Measurements from ENCODE around the gene IRF5.
A peak's percentile ranks its signal among the peaks of the same experiment; 100 is the strongest.

The IRF5 gene, protein sequence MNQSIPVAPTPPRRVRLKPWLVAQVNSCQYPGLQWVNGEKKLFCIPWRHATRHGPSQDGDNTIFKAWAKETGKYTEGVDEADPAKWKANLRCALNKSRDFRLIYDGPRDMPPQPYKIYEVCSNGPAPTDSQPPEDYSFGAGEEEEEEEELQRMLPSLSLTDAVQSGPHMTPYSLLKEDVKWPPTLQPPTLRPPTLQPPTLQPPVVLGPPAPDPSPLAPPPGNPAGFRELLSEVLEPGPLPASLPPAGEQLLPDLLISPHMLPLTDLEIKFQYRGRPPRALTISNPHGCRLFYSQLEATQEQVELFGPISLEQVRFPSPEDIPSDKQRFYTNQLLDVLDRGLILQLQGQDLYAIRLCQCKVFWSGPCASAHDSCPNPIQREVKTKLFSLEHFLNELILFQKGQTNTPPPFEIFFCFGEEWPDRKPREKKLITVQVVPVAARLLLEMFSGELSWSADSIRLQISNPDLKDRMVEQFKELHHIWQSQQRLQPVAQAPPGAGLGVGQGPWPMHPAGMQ

GRCh38 chr7:128937647-128938543 is at the start of gene IRF5:
Gene IRF5 (plus strand): TSS chr7:128937927. CDS start chr7:128942082, 4,155 bp downstream.
- H4K20me1 ChIP-seq (ENCODE audit: control insufficient read depth, insufficient read depth, low read depth, low read length): no peaks in the 10 kb centered on the region
- no peaks in the 10 kb centered on the region for H3K9me2 ChIP-seq (replicated peaks; ENCODE audit: control insufficient read depth, low read length)
- peak within 1 kb of the TSS; percentile 62 for H3K4me2 ChIP-seq (ENCODE audit: low read length)
- peaks cover 31% of the 10 kb centered on the region for H3K27me3 ChIP-seq (ENCODE audit: control insufficient read depth, low read length)
- TF ChIP-seq, protein P1, sequence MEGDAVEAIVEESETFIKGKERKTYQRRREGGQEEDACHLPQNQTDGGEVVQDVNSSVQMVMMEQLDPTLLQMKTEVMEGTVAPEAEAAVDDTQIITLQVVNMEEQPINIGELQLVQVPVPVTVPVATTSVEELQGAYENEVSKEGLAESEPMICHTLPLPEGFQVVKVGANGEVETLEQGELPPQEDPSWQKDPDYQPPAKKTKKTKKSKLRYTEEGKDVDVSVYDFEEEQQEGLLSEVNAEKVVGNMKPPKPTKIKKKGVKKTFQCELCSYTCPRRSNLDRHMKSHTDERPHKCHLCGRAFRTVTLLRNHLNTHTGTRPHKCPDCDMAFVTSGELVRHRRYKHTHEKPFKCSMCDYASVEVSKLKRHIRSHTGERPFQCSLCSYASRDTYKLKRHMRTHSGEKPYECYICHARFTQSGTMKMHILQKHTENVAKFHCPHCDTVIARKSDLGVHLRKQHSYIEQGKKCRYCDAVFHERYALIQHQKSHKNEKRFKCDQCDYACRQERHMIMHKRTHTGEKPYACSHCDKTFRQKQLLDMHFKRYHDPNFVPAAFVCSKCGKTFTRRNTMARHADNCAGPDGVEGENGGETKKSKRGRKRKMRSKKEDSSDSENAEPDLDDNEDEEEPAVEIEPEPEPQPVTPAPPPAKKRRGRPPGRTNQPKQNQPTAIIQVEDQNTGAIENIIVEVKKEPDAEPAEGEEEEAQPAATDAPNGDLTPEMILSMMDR (IDR thresholded peaks at IDR 0.05; ENCODE audit: low read depth, low read length, poor library complexity, severe bottlenecking): no peak
- peak; percentile 44; the same call in 1 of the 2 replicates for TF ChIP-seq EZH2phosphoT487 (IDR thresholded peaks at IDR 0.05; ENCODE audit: borderline replicate concordance, low read length)
- no peak within 1 kb of the TSS for H3K27ac ChIP-seq (ENCODE audit: low read depth, low read length)
- peak within 1 kb of the TSS; percentile 76 for H3K4me3 ChIP-seq (ENCODE audit: low read length)
- peaks cover 59% of the 10 kb centered on the region for H3K4me1 ChIP-seq (ENCODE audit: control insufficient read depth, low read length)
- peaks cover 13% of the 10 kb centered on the region for H3F3A ChIP-seq (ENCODE audit: control insufficient read depth, insufficient read depth)
- no peaks in the 10 kb centered on the region for H3K9me3 ChIP-seq (ENCODE audit: control insufficient read depth, insufficient read depth, low read length)
- peaks cover 10% of the 10 kb centered on the region for H3K79me2 ChIP-seq (ENCODE audit: control insufficient read depth, low read length)
- H3K36me3 ChIP-seq (ENCODE audit: control insufficient read depth, low read length): no peaks in the 10 kb centered on the region

DNA sequence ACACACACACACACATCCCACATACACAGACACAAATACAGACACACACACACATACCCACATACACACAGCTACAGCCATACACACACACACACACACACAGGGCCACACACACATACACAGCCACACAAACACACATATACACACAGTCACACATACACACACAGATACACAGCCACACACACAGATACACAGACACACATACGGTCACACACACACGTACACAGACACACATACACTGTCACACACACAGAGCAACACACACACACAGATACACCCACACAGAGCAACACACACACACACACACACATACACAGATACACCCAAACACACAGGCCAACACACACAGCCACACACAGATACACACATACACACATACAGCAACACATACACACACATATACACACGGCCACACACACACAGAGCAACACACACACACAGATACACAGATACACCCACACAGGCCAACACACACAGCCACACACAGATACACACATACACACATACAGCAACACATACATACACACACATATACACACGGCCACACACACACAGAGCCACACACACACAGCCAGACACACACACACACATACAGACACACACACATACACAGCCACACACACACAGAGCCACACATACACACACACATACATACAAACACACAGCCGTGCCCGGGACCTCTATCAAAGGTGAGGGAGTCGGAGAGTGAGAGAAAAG is 49.5 kb upstream of the IRF5 start:
- no peaks in the 10 kb centered on the region for H3K79me2 ChIP-seq (ENCODE audit: control insufficient read depth, low read length)
- peaks cover 38% of the 10 kb centered on the region for H3K27me3 ChIP-seq (ENCODE audit: control insufficient read depth, low read length)
- no peaks in the 10 kb centered on the region for H4K20me1 ChIP-seq (ENCODE audit: control insufficient read depth, insufficient read depth, low read depth, low read length)
- no peaks in the 10 kb centered on the region for H3K9me2 ChIP-seq (replicated peaks; ENCODE audit: control insufficient read depth, low read length)
- 0 out of 2 replicates have a peak, but pooled peaks cover 3% of the 10 kb centered on the region for H3K9me3 ChIP-seq (ENCODE audit: control insufficient read depth, insufficient read depth, low read length)
- no peak for TF ChIP-seq EZH2phosphoT487 (IDR thresholded peaks at IDR 0.05; ENCODE audit: borderline replicate concordance, low read length)
- TF ChIP-seq, protein P1 (IDR thresholded peaks at IDR 0.05; ENCODE audit: low read depth, low read length, poor library complexity, severe bottlenecking): no peak
- no peaks in the 10 kb centered on the region for H3K36me3 ChIP-seq (ENCODE audit: control insufficient read depth, low read length)
- H3K27ac ChIP-seq (ENCODE audit: low read depth, low read length): no peak overlapping the region
- H3K4me3 ChIP-seq (ENCODE audit: low read length): no peak overlapping the region
- H3F3A ChIP-seq (ENCODE audit: control insufficient read depth, insufficient read depth): peaks cover 4% of the 10 kb centered on the region; the same call in 1 of the 2 replicates
- H3K4me2 ChIP-seq (ENCODE audit: low read length): no peak overlapping the region
- peaks cover 9% of the 10 kb centered on the region for H3K4me1 ChIP-seq (ENCODE audit: control insufficient read depth, low read length)

DNA sequence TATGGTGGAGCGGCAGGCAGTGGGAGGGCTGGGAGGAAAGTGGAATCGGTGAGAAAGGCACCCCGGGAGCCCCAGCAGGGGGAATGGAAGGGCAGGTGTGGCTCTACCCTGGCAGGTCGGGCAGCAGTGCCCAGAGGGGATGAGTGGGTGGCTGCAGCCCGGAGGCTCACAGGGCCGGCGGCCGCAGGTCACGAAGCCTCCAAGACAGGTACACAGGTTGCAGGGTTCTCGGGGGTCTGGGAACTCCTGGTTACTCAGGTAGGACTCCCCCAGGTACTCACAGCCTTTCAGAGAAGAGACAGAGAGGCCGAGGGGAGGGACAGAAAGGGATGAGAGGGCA is 49.0 kb upstream of the IRF5 start:
- H3K27me3 ChIP-seq (ENCODE audit: control insufficient read depth, low read length): peaks cover 38% of the 10 kb centered on the region
- no peaks in the 10 kb centered on the region for H3K9me2 ChIP-seq (replicated peaks; ENCODE audit: control insufficient read depth, low read length)
- 0 out of 2 replicates have a peak, but pooled peaks cover 3% of the 10 kb centered on the region for H3K9me3 ChIP-seq (ENCODE audit: control insufficient read depth, insufficient read depth, low read length)
- no peak for TF ChIP-seq EZH2phosphoT487 (IDR thresholded peaks at IDR 0.05; ENCODE audit: borderline replicate concordance, low read length)
- TF ChIP-seq, protein P1 (IDR thresholded peaks at IDR 0.05; ENCODE audit: low read depth, low read length, poor library complexity, severe bottlenecking): no peak
- peaks cover 8% of the 10 kb centered on the region for H3K4me1 ChIP-seq (ENCODE audit: control insufficient read depth, low read length)
- H3K4me3 ChIP-seq (ENCODE audit: low read length): no peak overlapping the region
- H4K20me1 ChIP-seq (ENCODE audit: control insufficient read depth, insufficient read depth, low read depth, low read length): no peaks in the 10 kb centered on the region
- no peaks in the 10 kb centered on the region for H3K36me3 ChIP-seq (ENCODE audit: control insufficient read depth, low read length)
- peaks cover 4% of the 10 kb centered on the region; the same call in 1 of the 2 replicates for H3F3A ChIP-seq (ENCODE audit: control insufficient read depth, insufficient read depth)
- no peaks in the 10 kb centered on the region for H3K79me2 ChIP-seq (ENCODE audit: control insufficient read depth, low read length)
- no peak overlapping the region for H3K4me2 ChIP-seq (ENCODE audit: low read length)
- no peak overlapping the region for H3K27ac ChIP-seq (ENCODE audit: low read depth, low read length)
